ENCODE results near the gene RGR.
"Not testable (repeated sequence)": the region's sequence is repeated elsewhere in the genome, so short reads cannot be mapped to it uniquely, and the experiment has no call there.

Gene RGR

DNA sequence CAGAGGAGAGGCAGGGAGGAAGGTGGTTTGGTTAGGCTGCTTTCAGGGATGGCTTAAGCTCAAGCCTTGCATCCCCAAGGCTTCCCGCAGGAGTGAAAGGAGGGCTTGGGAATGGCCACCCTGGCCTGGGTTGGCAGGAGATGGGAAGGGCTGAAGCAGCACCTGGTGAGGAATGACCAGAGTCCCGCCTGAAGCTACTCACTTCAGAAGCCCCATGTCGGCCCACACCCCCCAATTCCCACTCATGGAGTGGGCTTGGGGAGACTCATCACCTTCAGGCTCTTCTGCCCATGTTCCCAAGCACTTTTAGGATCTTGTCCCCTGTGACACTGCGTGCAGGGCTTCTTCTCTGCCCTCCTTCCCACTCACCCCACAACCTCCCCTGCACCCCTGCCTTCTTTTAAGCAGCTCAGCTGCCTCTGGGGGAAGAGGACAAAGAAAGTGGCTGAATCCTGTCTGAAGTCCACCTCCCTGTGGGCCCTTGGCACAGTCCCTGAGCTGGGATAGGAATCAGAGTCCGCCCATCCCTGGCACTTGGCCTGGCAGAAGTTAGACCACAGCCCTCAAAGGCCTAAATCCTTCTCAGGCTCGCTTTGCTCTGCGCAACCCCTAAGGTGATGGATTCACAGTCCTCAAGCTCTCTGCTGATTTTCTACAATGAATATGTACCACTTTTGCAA lies 16.5 kb downstream of the RGR start:
- no peak for DNase-seq

DNA sequence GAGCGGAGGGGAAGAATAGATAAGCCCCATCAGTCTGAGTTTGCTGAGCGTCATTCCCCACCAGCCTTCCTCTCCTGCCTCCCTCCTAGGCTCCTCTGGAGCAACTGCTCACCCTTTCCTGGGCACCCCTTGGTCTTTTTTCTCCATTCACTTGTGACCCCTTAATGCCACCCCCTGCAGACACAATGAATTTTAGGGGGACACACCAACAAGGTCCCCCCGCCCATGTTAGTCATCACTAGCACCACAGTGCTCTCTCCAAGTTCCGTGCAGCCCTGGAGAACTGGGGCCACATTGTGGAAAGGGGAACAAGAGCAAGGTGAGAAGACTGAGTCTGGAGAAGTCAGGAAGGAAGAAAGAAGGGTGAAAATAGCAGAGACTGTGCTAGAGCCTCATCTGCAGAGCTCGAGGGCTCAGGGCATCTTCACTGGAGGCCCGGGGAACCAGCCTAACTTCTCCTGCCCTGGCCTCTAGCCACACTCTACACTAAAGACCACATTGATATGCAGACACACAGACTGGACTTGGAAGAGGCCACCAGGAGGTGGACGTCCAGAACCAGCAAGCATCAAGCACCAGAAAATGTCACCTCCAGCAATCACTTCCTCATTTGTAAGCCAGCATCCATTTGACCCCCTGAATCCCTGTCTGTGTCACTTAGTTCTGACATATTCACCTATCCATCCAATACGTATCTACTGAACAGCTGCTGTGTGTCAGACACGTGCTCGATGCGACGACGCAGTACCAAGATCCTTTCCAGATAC lies 17.5 kb downstream of the RGR start:
- DNase-seq = no peak

DNA sequence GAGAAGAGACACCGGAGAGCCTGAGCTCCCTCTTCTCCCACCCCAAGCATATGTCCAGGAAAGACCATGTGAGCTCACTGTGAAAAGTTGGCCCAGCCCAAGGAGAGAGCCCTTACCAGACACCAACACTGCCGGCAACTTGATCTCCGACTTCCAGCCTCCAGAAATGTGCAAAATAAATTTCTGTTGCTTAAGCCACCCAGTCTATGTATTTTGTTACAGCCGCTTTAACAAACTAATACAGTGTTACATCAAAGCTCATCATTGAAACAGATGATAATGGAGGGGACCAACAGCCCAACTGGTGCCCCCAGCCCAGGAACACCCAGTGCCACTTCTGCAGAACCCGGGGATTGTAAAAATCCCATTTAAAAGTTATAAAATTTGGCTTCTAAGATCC lies 18.9 kb downstream of the RGR start:
- DNase-seq = no peak

DNA sequence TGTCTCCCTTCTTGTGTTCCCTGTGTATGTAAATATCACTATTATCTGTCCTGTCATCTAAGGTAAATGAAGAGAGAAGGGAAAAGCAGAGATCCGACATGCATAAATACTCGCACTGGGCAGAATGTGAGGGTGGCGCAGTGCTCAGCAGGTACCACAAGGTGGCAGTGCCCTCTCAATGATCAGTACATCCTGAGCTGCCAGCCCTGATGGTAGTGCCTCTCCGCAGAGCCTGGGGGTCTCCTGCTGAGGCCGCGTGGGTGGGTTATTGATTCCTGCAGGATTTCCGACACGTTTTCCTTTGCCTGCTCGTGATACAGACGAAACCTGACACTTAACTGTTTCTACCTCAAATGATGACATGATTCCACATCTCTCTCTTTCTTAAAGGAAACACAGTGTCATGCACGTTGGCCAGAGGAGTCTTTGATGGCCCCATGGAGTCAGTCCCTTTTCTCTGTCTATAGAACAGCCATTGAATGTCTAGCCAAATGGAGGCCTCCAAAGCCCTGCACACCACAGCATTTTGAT lies 19.8 kb downstream of the RGR start:
- peak in 1 of 2 experiments; percentile 61 for DNase-seq

DNA sequence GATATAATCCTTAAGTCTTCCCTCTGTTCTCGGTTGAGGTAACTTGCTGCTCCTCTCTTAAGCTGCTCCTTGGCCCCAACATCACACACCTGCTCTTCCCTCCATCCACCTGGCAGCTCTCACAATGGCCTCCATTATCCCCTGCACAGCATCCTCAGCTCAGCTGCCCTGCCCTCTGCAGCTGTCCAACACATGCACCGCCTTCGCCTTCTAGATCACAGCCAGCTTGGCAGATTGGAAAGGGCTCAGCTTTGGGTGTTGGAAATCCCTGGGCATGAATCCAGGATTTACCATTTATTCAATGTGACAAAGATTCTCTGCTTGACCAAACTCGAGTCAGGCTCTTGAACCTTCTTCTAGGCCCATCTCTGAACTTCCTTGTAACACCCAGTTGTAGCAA lies 20.6 kb downstream of the RGR start:
- peak; percentile 4 to 54 for DNase-seq

DNA sequence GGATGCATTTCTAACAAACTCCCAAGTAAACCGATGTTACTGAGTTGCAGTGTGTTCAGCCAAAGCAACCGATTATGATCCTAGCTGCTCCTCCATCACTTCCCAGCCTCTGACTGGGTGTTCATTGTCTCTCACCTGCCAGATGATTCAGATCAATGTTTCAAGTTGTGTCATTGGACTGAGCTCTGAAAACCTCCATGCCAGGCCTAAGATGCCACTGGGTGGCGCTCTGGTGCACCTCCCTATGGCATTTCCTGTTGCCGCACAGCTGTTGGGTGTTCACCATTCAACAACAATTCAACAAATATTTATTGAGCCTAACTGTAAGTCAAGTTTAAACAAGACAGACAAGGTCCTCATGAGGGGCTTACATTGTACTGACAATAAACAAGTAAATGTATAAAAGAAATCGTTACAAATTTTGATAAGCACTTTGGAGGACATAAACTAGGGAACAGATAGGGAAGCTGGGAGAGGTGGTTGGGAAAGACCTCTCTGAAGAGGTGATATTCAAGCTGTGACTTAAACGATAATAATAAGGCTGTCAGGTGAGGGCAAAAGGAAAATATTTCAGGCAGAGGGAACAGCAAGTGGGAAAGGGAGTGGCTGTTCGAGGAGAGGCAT lies 22.8 kb downstream of the RGR start:
- DNase-seq = no peak

DNA sequence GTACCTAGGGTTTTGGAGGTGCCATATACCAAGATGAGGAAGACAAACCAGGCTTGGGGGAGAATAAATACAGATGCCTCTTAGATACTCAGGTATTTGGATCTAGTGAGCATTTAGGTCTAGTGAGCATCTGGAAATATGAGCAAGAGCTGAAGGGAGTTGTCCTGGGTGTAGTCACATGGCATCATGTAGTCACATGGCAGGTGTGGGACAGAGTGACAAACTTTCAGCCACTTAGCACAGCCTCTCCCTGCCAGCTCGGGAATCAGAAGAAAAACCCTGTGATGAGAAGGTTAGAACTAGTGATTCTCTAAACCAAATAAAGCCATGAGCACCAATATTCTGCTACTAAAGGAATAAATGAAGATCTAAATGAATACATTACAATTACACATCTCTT lies 24.3 kb downstream of the RGR start:
- no peak for DNase-seq

DNA sequence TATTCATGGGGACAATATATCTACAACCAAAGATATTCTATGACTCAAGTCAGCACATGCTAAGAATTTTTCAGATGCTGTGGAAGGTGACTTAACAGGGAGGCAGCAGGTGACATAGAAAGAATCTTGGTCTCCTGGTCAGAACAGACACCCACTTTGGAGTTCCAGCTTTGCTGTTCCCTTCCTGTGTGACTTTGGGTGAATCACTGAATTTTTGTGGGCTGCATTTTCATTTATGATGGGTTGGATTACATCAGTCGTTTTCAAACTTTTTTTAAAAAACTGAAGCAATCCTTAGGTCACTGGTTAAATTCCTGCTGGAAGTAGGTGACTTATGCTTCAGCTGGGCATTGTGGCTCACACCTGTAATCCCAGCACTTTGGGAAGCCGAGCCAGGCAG lies 24.9 kb downstream of the RGR start:
- DNase-seq = no peak

DNA sequence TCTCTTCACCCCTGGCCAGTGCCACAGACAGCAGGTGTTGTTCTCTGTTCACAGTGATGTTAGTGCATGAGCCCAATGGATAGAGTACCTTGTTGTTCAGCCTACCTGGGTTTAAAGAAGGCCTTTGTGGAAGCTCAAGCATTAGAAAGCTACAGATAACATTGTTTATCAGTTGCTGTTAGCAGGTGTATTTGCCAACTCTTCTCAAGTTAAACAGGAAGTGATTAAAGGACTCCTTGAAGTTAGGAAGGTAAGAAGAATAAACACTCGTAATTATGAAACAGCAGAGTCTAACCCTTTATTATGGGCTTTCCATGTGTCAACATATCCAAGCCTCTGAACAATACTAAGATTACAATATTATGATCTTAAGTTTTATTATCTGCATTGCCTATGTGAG lies 25.9 kb downstream of the RGR start:
- DNase-seq = no peak

DNA sequence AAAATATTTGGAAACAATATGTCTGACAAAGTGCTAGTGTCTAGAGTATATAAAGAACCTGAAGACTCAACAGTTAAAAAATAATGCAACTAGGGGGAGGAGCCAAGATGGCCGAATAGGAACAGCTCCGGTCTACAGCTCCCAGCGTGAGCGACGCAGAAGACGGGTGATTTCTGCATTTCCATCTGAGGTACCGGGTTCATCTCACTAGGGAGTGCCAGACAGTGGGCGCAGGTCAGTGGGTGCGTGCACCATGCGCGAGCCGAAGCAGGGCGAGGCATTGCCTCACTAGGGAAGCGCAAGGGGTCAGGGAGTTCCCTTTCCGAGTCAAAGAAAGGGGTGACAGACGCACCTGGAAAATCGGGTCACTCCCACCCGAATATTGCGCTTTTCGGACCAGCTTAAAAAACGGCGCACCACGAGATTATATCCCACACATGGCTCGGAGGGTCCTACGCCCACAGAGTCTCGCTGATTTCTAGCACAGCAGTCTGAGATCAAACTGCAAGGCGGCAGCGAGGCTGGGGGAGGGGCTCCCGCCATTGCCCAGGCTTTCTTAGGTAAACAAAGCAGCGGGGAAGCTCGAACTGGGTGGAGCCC lies 35.1 kb downstream of the RGR start:
- DNase-seq = not testable (repeated sequence)

DNA sequence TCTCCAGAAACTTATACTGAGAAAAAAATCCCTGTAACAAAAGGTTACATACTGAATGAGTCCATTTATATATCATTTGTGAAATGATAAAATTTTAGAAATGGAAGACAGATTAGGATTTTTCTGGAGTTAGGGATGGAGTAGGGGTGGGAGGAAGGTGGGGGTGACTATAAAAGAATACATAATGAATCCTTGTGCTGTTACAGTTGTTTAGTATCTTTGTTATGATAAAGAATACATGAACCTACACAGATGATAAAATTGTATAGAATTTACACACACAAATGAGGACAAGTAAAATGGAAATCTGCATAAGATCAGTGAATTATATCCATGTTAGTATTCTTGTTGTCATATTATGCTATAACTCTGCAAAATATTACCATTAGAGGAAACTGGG lies 41.8 kb downstream of the RGR start:
- no peak for DNase-seq

DNA sequence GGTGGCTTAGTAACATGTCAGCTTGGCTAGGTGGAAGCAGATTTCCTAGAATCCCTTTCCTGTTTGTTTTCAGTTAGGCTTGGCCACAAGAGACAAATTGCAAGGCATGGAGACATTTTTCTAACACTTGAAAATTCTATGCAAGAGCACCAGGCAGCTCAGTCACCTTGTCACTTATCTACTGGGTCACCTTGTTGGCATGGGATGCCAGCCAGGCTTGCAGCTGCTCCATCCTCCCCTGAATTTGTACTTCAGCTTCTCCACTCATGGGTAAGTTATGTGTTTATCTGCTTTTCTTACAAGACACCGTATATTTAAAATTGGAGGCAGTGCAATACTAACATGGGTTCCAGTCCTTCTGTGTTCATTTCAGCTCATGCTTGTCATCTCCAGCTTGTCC lies 43.3 kb downstream of the RGR start:
- no peak for DNase-seq

DNA sequence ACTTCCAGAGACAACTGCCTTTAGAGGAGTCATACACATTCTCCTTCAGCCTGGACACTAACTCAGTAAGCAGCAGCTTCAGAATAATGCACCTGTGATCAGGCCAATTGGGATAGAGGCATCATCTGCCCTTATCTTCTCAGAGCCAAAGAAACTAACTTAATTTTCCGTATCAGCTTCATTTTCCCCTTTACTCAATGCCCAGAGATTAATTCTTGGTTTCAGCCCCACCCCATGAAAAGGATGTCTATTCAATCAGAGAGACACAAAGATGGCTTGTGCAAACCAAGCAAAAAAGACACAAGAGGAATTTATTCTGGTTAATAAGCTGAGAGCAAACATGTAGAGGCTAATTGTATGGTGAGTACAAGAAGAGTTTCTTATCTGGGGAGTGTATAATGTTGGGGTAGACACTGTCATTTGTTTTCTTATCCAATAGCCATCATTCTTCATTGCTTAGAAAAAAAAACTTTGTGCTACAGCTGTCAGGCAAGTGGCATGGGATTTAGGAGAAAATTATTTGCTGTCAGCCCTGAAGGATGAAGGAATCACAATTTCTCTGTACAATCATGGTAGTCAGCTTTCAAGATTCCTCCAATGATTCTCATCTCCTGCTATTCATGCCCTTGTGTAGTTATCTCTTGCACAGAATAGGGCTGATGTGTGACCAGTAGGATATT lies 44.8 kb downstream of the RGR start:
- no peak for DNase-seq

DNA sequence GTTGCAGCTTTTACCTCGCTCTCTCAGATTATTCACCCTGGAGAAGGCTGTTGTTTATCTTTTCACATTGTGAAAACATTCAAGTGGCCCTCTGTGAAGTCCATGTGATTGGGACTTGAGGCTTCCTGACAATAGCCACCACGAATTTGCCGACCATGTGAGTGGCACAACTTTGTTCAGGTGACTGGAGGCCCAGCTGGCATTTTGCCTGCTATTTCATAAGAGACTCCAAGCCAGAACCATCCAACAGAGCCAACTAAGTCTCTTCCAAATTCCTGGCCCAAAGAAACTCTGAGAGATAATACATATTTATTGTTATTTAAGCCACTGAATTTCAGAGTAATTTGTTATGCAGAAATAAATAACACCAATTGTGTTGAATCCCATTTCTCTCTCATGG lies 45.4 kb downstream of the RGR start:
- DNase-seq = no peak

DNA sequence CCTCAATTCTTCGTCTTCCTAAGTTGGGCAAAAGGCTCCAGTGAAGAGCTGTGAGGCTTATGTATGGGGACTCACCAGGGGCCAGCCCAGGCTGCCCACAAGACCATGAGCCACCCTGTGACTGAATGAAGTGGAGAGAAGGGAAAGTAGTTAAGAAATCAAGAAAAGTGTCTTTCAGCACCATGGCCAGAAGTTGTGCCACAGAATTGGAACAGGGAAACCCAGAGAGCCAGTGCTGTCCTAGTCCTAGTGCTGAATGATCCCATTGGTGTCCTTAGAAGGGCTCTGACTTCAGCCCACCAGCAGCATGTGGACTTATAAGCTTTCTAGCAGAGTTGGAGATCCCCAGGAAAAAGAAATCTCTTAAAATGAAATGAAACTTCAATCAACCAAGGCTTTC lies 46.5 kb downstream of the RGR start:
- DNase-seq = no peak

DNA sequence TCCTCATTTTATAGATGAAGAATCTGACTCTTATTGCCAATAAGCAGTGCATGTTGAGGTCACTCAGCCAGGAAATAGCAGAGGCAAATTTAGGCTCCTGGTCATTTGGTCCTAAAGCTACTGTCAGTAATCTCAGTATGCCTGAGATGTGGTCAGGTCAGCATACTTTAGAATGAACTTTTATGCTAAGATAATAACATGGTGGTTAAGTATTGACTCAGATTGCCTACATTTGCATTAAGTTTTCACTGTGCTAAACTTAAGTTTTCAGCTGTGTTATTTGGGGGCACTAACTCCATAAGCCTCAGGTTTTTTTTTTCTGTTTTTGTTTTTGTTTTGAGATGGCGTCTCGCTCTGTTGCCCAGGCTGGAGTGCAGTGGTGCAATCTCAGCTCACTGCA lies 47.6 kb downstream of the RGR start:
- no peak for DNase-seq

DNA sequence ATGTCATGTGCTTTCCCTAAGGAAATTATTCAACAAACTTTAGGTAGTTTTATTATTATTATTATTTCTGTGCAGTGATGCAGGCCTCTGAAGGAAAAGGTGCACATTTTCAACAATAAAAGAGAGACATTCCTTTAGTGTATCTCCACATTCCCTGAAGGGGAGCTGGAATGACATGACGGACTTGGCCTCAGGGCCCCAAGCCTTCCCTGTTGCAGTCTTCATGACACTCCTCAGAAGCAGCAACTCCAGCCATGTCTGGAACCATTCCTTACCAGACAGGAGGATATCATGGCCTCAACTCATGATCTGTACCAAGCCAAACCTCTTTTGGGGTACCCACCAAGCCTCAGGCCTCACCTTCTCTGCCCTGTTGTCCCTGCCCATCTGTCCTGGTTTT lies 48.3 kb downstream of the RGR start:
- no peak for DNase-seq

DNA sequence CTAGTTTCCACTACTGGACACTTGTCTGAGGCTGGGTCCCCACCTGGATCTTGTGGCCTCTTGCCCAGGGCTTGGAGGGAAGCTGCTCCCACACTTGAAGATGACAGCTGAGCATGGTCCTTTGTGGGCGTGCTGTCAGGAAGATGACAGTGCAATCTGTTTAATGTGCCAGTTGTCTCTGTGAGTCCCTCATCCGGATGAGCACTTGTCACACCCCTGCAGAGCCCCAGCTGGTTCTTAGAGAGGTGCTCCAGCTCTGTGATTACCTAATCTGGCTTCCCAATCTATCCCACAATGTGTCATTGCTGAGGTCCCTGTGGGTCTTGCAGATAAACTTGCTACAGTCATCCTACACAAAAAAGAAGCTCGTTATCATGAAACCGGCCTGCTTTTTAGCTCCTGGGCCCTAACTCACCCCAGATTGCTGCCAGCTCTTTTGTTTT lies 48.7 kb downstream of the RGR start:
- no peak for DNase-seq

DNA sequence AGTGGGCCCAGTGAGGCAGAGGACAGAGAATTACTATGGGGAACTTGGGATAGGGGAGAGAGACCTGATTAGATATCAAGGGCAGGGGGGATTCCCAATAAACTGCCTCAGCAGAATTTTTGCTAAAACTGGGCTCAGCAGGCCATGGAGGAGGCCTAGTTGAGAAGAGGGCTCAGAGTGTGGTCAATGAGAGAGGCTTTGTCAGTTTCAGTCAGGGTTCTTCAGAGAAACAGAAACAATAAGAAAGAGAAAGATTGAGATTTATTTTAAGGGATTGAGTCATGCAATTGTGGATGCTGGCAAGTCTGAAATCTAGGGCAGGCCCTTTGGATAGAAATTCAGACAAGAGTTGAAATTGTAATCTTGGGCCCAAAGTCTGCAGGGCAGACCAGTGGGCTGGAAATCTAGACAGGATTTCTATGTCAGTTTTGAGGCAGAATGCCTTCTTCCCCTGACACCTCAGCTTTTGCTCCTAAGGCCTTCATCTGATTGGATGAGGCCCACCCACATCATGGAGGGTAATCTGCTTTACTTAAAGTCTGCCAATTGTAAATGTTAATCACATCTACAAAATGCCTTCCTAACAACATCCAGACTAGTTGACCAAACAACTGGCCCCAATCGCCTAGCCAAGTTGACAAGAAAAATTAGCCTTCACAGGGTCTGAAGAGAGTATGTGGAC lies 50.1 kb downstream of the RGR start:
- no peak for DNase-seq

DNA sequence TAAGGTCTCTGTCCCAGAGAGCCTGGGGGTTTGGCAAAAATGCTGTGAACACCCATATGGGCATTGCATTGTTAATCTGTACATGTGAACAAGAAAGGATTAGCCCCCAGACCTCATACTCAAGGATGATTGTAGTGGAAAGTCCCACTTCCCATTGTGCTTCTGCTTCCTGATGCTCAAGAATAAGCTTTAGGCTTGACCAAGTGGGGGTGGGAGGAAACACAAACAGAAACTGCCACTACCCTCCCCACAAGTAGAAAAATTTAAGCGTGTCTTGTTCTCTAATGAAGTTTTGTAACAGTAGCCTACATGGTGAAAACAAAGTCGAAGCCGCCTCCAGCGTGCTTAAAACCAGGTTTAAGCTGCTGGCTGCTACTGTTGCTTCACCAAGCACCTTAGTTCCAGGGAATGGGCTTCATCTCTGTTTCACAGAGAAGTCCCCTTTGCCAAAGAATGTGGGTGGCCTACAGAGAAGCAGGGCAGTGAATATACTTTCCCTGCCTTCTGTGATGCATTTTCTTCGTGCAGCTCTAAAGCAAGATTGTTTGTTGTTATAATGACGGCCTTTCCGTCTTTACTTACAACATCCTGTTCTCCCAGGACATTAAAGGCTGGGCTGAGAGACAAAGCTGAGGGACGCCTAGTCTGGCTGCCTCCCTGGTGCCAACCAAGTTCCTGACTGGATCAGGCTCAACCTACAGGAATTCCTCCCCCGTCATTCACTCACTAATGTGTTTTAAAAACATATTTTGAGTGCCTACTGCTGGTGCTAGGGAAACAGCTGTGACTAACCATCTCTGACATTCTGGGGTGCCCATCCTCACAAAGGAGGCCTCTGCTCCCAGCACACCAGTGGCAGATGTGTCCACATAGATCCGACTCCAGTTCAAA lies 51.5 kb downstream of the RGR start:
- DNase-seq = no peak

DNA sequence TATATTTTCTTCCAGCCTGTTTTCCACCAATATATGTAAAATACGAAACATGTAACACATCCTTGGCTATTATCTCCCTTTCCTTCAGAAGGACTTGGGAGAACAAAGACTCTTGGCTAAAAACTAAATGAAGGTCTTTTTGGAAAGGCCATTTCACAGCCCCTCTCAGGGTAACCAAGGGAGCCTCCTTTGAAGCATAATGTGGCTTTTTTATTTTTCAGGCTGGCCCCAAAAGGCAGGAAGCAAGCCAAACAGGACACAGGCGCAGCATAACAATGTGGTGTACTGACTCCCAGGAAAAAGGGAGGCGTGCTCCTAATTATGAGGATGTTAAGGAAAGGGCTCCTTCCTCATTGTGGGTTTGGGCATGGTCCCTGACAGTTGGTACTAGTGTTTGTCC lies 53.2 kb downstream of the RGR start:
- no peak for DNase-seq
